GM12891 (cell line): ENCODE data around the gene WDPCP.

Experiments
- PAX5 ChIP-seq: IDR thresholded peaks from 2 replicates; pipeline ENCODE4 v1.6.1; 2011; ENCODE audit warnings: low read length, moderate library complexity, mild to moderate bottlenecking; ENCODE audit not compliant: insufficient read depth, severe bottlenecking
- POLR2A ChIP-seq: IDR thresholded peaks from 2 replicates; pipeline ENCODE4 v1.6.1; 2011; ENCODE audit warnings: low read depth, low read length, control low read depth
- POLR2AphosphoS5 ChIP-seq: IDR thresholded peaks from 2 replicates; pipeline ENCODE4 v1.6.1; 2011; ENCODE audit warnings: low read depth, low read length, control low read depth
- SPI1 ChIP-seq: IDR thresholded peaks from 2 replicates; pipeline ENCODE4 v1.6.1; 2011; ENCODE audit warnings: low read depth, low read length, control low read depth
- TAF1 ChIP-seq: IDR thresholded peaks from 2 replicates; pipeline ENCODE4 v1.6.1; 2011; ENCODE audit warnings: low read depth, low read length, control low read depth

DNA sequence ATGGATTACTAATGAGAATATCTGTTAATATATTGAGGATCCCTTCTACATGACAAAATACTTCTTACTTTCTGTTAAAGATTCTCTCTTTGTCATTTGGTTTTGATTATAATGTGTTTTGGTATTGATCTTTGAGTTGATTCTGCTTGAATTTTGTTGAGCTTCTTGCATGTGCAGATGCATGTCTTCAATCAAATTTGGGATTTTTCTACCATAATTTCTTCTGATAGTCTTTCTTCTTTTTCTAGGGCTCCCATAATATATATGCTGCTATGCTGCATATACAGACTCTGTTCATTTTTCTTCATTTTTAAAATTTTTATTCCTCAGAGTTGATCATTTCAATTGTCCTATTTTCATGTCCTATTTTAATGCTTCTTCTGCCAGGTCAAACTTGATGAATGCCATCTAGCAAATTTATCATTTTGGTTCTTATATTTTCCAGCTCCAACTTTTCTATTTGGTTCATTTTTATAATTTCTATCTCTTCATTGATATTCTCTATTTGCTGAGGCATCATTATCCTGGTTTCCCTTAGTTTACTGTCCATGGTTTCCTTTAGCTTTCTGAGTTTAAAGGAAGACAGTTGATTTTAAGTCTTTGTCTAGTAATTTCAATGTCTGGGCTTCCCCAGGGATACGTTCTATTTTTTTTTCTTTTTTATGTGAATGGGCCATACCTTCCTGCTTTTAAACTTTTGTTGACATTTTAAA is 244.7 kb downstream of the WDPCP start:
- no peak for TF ChIP-seq POLR2A
- TF ChIP-seq POLR2AphosphoS5, result no peak
- no peak for TF ChIP-seq TAF1
- no peak for TF ChIP-seq SPI1
- TF ChIP-seq PAX5, result no peak
